Activated CD8-positive, alpha-beta memory T cell treated with anti-CD3 and anti-CD28 coated beads, Interleukin-2, amount 50 U/mL, for 48 hours (primary cell): ENCODE measurements around the gene CFAP251.
A peak's percentile ranks its signal among the peaks of the same experiment; 100 is the strongest.
"Not testable (repeated sequence)": the region's sequence is repeated elsewhere in the genome, so short reads cannot be mapped to it uniquely, and the experiment has no call there.

Source experiments
- DNase-seq: peaks from one replicate; pipeline ENCODE4 v3.0.0-alpha.2; 2020

CFAP251 gene

GRCh38 chr12:121980892-121981272 is 62.5 kb downstream of the CFAP251 start:
- DNase-seq: no peak

- no peak for DNase-seq
Observed at GRCh38 chr12:121981456-121981855, 63.1 kb downstream of the CFAP251 start.

- no peak for DNase-seq
Observed at GRCh38 chr12:121982950-121983349, 64.6 kb downstream of the CFAP251 start.

GRCh38 chr12:121983536-121984210 is 65.3 kb downstream of the CFAP251 start:
- DNase-seq: no peak

GRCh38 chr12:121986489-121987245 is 68.3 kb downstream of the CFAP251 start:
- DNase-seq: no peak

GRCh38 chr12:121988519-121988918 is 70.1 kb downstream of the CFAP251 start:
- not testable (repeated sequence) for DNase-seq

- no peak for DNase-seq
Observed at GRCh38 chr12:121989276-121990113, 71.1 kb downstream of the CFAP251 start.

GRCh38 chr12:121990114-121990647 is 71.8 kb downstream of the CFAP251 start:
- DNase-seq: no peak

GRCh38 chr12:121990692-121991603 is 72.6 kb downstream of the CFAP251 start:
- peak; percentile 68 for DNase-seq

- peak; percentile 79 for DNase-seq
Observed at GRCh38 chr12:121992059-121992879, 73.9 kb downstream of the CFAP251 start.

GRCh38 chr12:121996050-121996944 is 77.9 kb downstream of the CFAP251 start:
- DNase-seq: no peak

GRCh38 chr12:121996945-121997612 is 78.7 kb downstream of the CFAP251 start:
- DNase-seq: no peak

GRCh38 chr12:122001466-122002209 is 83.2 kb downstream of the CFAP251 start:
- no peak for DNase-seq

- no peak for DNase-seq
Observed at GRCh38 chr12:122003651-122004611, 85.5 kb downstream of the CFAP251 start.

- DNase-seq: no peak
Observed at GRCh38 chr12:122004633-122005071, 86.3 kb downstream of the CFAP251 start.

- DNase-seq: no peak
Observed at GRCh38 chr12:122005252-122005776, 86.9 kb downstream of the CFAP251 start.
